SK-N-SH (cell line): ENCODE data around the gene HS6ST3. TPM values are rescaled to one million over a fixed set of nuclear protein-coding genes. Genes with fewer than 3 reads are reported as not detected.

ENCODE experiments used
- CTCF ChIA-PET: fragments of 300-600, 350-600 bp; formaldehyde crosslinking; extraction: SDS; loops from one replicate; lab custom pipeline; 2021; lab: Yijun Ruan, JAX
- POLR2A ChIA-PET: fragments of 350-600 bp; sonication (Branson Sonifier 250); formaldehyde crosslinking; extraction: SDS; loops from one replicate; lab custom pipeline; 2020; ENCODE audit warnings: antibody characterized with exemption, inconsistent platforms; lab: Yijun Ruan, JAX
- DNase-seq: peaks from one replicate; pipeline ENCODE4 v3.0.0; 2012
- H2AFZ ChIP-seq: fragments of 200-600 bp; sonication (generic); 2 replicates; pipeline ENCODE4 v1.8.1; 2016; ENCODE audit warnings: antibody characterized with exemption, mild to moderate bottlenecking, low read depth
- H3F3A ChIP-seq: fragments of 200-600 bp; sonication (generic); replicated peaks from 2 replicates; pipeline ENCODE3; 2016; ENCODE audit warnings: antibody characterized with exemption, mild to moderate bottlenecking; ENCODE audit not compliant: insufficient read depth
- H3K27ac ChIP-seq, 2 experiments: fragments of 200-500 bp in 1 of 2; fragments of 200-600 bp in 1 of 2; sonication (Bioruptor generic) in 1 of 2; sonication (generic), shearing (Covaris generic) in 1 of 2; 2 replicates each; pipeline versions ENCODE4 v1.5.1 to v1.6.1; 2014 to 2016; ENCODE audit warnings: low read depth in 2 of 2, inconsistent platforms in 1 of 2, low read length in 1 of 2, mild to moderate bottlenecking in 1 of 2, mixed read lengths in 1 of 2
- H3K27me3 ChIP-seq: fragments of 200-600 bp; sonication (generic), shearing (Covaris generic); 2 replicates; pipeline ENCODE4 v1.6.1; 2016; ENCODE audit warnings: mixed run types; ENCODE audit not compliant: insufficient read depth
- H3K36me3 ChIP-seq, 2 experiments: fragments of 200-500 bp in 1 of 2; fragments of 200-600 bp in 1 of 2; sonication (Bioruptor generic) in 1 of 2; sonication (generic) in 1 of 2; replicated peaks in 1 of 2; 2 replicates each; pipeline versions ENCODE3 to v1.5.1; 2014 to 2016; ENCODE audit warnings: low read length in 1 of 2, mild to moderate bottlenecking in 1 of 2; ENCODE audit not compliant: insufficient read depth in 2 of 2, control insufficient read depth in 1 of 2
- H3K4me1 ChIP-seq, 2 experiments: fragments of 200-500 bp in 1 of 2; fragments of 200-600 bp in 1 of 2; sonication (Bioruptor generic) in 1 of 2; sonication (generic), shearing (Covaris generic) in 1 of 2; 2 replicates each; pipeline versions ENCODE4 v1.5.1 to v1.6.1; 2014 to 2016; ENCODE audit warnings: low read depth in 1 of 2, low read length in 1 of 2, mixed run types in 1 of 2; ENCODE audit not compliant: insufficient read depth in 2 of 2, control insufficient read depth in 1 of 2
- H3K4me2 ChIP-seq: fragments of 200-600 bp; sonication (generic), shearing (Covaris generic); 2 replicates; pipeline ENCODE4 v1.6.1; 2017; ENCODE audit warnings: mixed run types
- H3K4me3 ChIP-seq, 2 experiments: fragments of 200-500 bp in 1 of 2; fragments of 200-600 bp in 1 of 2; sonication (Bioruptor generic) in 1 of 2; sonication (generic), shearing (Covaris generic) in 1 of 2; 2 replicates each; pipeline versions ENCODE4 v1.5.1 to v1.8.1; 2014 to 2016; ENCODE audit warnings: low read depth in 2 of 2, inconsistent platforms in 1 of 2, low read length in 1 of 2, mild to moderate bottlenecking in 1 of 2, mixed read lengths in 1 of 2, moderate library complexity in 1 of 2
- H3K79me2 ChIP-seq: fragments of 200-600 bp; sonication (generic); 2 replicates; pipeline ENCODE4 v1.8.1; 2017; ENCODE audit warnings: mild to moderate bottlenecking; ENCODE audit not compliant: insufficient read depth
- H3K9ac ChIP-seq: fragments of 200-600 bp; sonication (generic); 2 replicates; pipeline ENCODE4 v1.6.1; 2017; ENCODE audit warnings: mixed run types
- H3K9me2 ChIP-seq: fragments of 200-600 bp; sonication (generic); 2 replicates; pipeline ENCODE4 v1.6.1; 2017; ENCODE audit warnings: mixed run types
- H3K9me3 ChIP-seq: fragments of 200-600 bp; sonication (generic); 2 replicates; pipeline ENCODE4 v1.6.1; 2017; ENCODE audit warnings: mixed run types, mild to moderate bottlenecking, moderate library complexity
- H4K20me1 ChIP-seq: fragments of 200-600 bp; sonication (generic); 2 replicates; pipeline ENCODE4 v1.6.1; 2017; ENCODE audit warnings: mild to moderate bottlenecking, mixed run types; ENCODE audit not compliant: insufficient read depth
- CHD2 ChIP-seq: fragments of 150-350 bp; IDR thresholded peaks from 2 replicates; pipeline ENCODE4 v1.6.1; 2018; ENCODE audit warnings: low read length; ENCODE audit not compliant: partially characterized antibody
- CTCF ChIP-seq: fragments of 200-600 bp; sonication (generic); IDR thresholded peaks from 2 replicates; pipeline ENCODE4 v1.6.1; 2017; ENCODE audit warnings: antibody characterized with exemption, mild to moderate bottlenecking, moderate library complexity
- EP300 ChIP-seq, 2 experiments: IDR thresholded peaks; 2 replicates each; pipeline versions ENCODE4 v1.4.0 to v1.6.1; 2012; ENCODE audit warnings: borderline replicate concordance in 1 of 2, low read depth in 1 of 2, low read length in 1 of 2
- FOXJ3 ChIP-seq: sonication (generic); formaldehyde crosslinking; IDR thresholded peaks from 2 replicates; pipeline ENCODE4 v1.5.1; 2020; ENCODE audit warnings: mild to moderate bottlenecking, missing genetic modification reagents
- GATA2 ChIP-seq: sonication (generic); formaldehyde crosslinking; IDR thresholded peaks from 2 replicates; pipeline ENCODE4 v1.5.0; 2020; ENCODE audit warnings: mild to moderate bottlenecking, missing genetic modification reagents
- MEF2A ChIP-seq: IDR thresholded peaks from 2 replicates; pipeline ENCODE4 v1.4.0; 2012; ENCODE audit warnings: low read depth, borderline replicate concordance
- MXI1 ChIP-seq: IDR thresholded peaks from 2 replicates; pipeline ENCODE4 v1.6.1; 2012; ENCODE audit warnings: mild to moderate bottlenecking, low read depth, low read length, improper control_type of control experiment
- NFIC ChIP-seq: IDR thresholded peaks from 2 replicates; pipeline ENCODE4 v1.4.0; 2012; ENCODE audit warnings: borderline replicate concordance
- NRF1 ChIP-seq: IDR thresholded peaks from 2 replicates; pipeline ENCODE4 v1.6.1; 2012; ENCODE audit warnings: low read depth, mild to moderate bottlenecking, low read length
- POLR2AphosphoS5 ChIP-seq: IDR thresholded peaks from 2 replicates; pipeline ENCODE4 v1.6.1; 2012; ENCODE audit warnings: low read depth, low read length
- RAD21 ChIP-seq: IDR thresholded peaks from 2 replicates; pipeline ENCODE4 v1.6.1; 2012; ENCODE audit warnings: mild to moderate bottlenecking, low read length
- RCOR1 ChIP-seq: fragments of 150-350 bp; IDR thresholded peaks from 2 replicates; pipeline ENCODE4 v1.6.1; 2017; ENCODE audit warnings: antibody characterized with exemption, low read length
- REST ChIP-seq: IDR thresholded peaks from 2 replicates; pipeline ENCODE4 v1.6.1; 2012; ENCODE audit warnings: mild to moderate bottlenecking, low read depth, low read length, moderate library complexity
- SIN3A ChIP-seq: IDR thresholded peaks from 2 replicates; pipeline ENCODE4 v1.6.1; 2012; ENCODE audit warnings: low read depth, mild to moderate bottlenecking, low read length, moderate library complexity, borderline replicate concordance
- TEAD4 ChIP-seq: IDR thresholded peaks from 2 replicates; pipeline ENCODE4 v1.4.0; 2012; ENCODE audit warnings: mild to moderate bottlenecking, borderline replicate concordance; ENCODE audit not compliant: insufficient read depth
- WGBS: methylation state at CpG from one replicate; pipeline ENCODE4 v1.1.6; 2017; ENCODE audit warnings: low lambda C conversion rate; 5-methylcytosine and 5-hydroxymethylcytosine counted together
- polyA plus RNA-seq, 3 experiments: library from polyadenylated mRNA; depleted of rRNA; stranded (reverse); fragments of >200 nt; gene quantifications; 2 replicates each; pipeline ENCODE4 v1.2.3, GENCODE V29; 2012
- TF ChIP-seq, protein P1 (sequence below): IDR thresholded peaks from 2 replicates; pipeline ENCODE4 v1.4.0; 2012; ENCODE audit warnings: low read depth, borderline replicate concordance
- TF ChIP-seq, protein P2 (sequence below): IDR thresholded peaks from 2 replicates; pipeline ENCODE4; 2012

HS6ST3 gene
- polyA plus RNA-seq, 1 of the 3 experiments (the other 2 are of a cell fraction), result under 0.01 TPM

GRCh38 chr13:96342852-96343465 lies 253.1 kb downstream of the HS6ST3 start (continued):
- no peak for TF ChIP-seq EP300 (IDR thresholded peaks at IDR 0.05; ENCODE audit: borderline replicate concordance in 1 of 2, low read depth in 1 of 2, low read length in 1 of 2)
- no peak for TF ChIP-seq POLR2AphosphoS5
- TF ChIP-seq REST, result no peak
- TF ChIP-seq RAD21, result no peak
- TF ChIP-seq MXI1, result no peak
- TF ChIP-seq CHD2, result no peak
- TF ChIP-seq NFIC, result no peak
- TF ChIP-seq NRF1, result no peak

DNA sequence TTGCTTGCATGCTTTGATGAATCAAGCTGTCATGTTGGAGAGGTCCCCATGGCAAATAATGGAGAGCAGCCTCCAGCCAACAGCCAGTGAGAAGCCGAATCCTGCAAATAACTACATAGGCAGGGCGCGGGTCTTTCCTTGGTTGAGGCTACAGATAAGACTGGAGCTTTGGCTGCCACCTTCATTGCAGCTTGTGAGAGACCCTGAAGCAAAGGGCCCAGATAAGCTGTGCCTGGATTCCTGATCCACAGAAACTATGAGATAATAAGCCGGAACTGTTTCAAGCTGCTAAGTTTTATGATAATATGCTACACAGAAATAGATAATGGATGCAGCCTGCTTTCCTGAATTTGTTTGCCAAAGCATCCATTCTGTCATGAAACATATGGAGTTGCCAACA lies 257.0 kb downstream of the HS6ST3 start:
- Histone ChIP-seq H2AFZ (no peak overlapping the region), H3K9me3 (no peaks in the 10 kb centered on the region), H3K9me2 (no peaks in the 10 kb centered on the region), H3K4me1 (peaks cover 0 to 5% of the 10 kb centered on the region in 2 experiments; a peak in 2 of 4 replicates), H3K27me3 (no peaks in the 10 kb centered on the region), H3K4me3 (no peak overlapping the region), H3K36me3 (no peaks in the 10 kb centered on the region), H3F3A (no peaks in the 10 kb centered on the region), H3K27ac (peak overlapping the region in 1 of 2 experiments; percentile 67; a peak in 1 of 4 replicates), H3K9ac (no peak overlapping the region), H3K4me2 (no peak overlapping the region), H3K79me2 (no peaks in the 10 kb centered on the region), H4K20me1 (no peaks in the 10 kb centered on the region)
- peak; percentile 51 for DNase-seq
- ChIA-PET POLR2A (no interaction called here), CTCF (interaction anchor here (1.4 kb wide), 1 partner anchor 470 kb away, joined by 5 read pairs; no protein-coding TSS in a partner anchor)
- 42% methylated on average over 4 of the region's 4 CpGs for WGBS
- no peak for TF ChIP-seq SIN3A
- no peak for TF ChIP-seq MEF2A
- no peak for TF ChIP-seq CTCF
- peak in 1 of 2 experiments; percentile 72; a peak in 2 of 4 replicates for TF ChIP-seq EP300 (IDR thresholded peaks at IDR 0.05; ENCODE audit: borderline replicate concordance in 1 of 2, low read depth in 1 of 2, low read length in 1 of 2)
- TF ChIP-seq, protein P1, sequence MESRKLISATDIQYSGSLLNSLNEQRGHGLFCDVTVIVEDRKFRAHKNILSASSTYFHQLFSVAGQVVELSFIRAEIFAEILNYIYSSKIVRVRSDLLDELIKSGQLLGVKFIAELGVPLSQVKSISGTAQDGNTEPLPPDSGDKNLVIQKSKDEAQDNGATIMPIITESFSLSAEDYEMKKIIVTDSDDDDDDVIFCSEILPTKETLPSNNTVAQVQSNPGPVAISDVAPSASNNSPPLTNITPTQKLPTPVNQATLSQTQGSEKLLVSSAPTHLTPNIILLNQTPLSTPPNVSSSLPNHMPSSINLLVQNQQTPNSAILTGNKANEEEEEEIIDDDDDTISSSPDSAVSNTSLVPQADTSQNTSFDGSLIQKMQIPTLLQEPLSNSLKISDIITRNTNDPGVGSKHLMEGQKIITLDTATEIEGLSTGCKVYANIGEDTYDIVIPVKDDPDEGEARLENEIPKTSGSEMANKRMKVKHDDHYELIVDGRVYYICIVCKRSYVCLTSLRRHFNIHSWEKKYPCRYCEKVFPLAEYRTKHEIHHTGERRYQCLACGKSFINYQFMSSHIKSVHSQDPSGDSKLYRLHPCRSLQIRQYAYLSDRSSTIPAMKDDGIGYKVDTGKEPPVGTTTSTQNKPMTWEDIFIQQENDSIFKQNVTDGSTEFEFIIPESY, result no peak
- TF ChIP-seq FOXJ3 (CRISPR knock-in tag), result no peak
- TF ChIP-seq CHD2, result peak; percentile 23
- peak; percentile 52 for TF ChIP-seq GATA2 (CRISPR knock-in tag)
- no peak for TF ChIP-seq REST
- TF ChIP-seq, protein P2, sequence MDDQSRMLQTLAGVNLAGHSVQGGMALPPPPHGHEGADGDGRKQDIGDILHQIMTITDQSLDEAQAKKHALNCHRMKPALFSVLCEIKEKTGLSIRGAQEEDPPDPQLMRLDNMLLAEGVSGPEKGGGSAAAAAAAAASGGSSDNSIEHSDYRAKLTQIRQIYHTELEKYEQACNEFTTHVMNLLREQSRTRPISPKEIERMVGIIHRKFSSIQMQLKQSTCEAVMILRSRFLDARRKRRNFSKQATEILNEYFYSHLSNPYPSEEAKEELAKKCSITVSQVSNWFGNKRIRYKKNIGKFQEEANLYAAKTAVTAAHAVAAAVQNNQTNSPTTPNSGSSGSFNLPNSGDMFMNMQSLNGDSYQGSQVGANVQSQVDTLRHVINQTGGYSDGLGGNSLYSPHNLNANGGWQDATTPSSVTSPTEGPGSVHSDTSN, result no peak
- no peak for TF ChIP-seq TEAD4
- peak; percentile 68; the same call in 1 of the 2 replicates for TF ChIP-seq RCOR1
